H7 (cell line): ENCODE measurements around the gene FERMT2. TPM values are rescaled to one million over a fixed set of nuclear protein-coding genes. Genes with fewer than 3 reads are reported as not detected.
"Not testable (repeated sequence)": the region's sequence is repeated elsewhere in the genome, so short reads cannot be mapped to it uniquely, and the experiment has no call there.

ENCODE experiments used
- DNase-seq: peaks from one replicate; pipeline ENCODE4 v3.0.0; 2012
- H3K27me3 ChIP-seq: 2 replicates; pipeline ENCODE4 v1.6.0; 2011; ENCODE audit warnings: mild to moderate bottlenecking, low read length; ENCODE audit not compliant: control insufficient read depth, insufficient read depth
- H3K36me3 ChIP-seq: replicated peaks from 2 replicates; pipeline ENCODE4 v1.5.1; 2011; ENCODE audit warnings: low read length; ENCODE audit not compliant: control insufficient read depth, insufficient read depth
- H3K4me3 ChIP-seq: 2 replicates; pipeline ENCODE4 v1.5.1; 2011; ENCODE audit warnings: low read depth, mild to moderate bottlenecking, control low read depth, low read length, moderate library complexity; ENCODE audit not compliant: insufficient read depth
- total RNA-seq: library from RNA; depleted of rRNA; stranded (reverse); fragments of >200 nt; shearing (Covaris generic); gene quantifications from 2 replicates; pipeline ENCODE4 v1.2.3, GENCODE V29; 2014

The FERMT2 gene
- total RNA-seq, 1 experiment from 2014 or later, result 150 TPM

GRCh38 chr14:52926953-52927352 is 23.9 kb downstream of the FERMT2 start:
- H3K27me3 ChIP-seq, result no peaks in the 10 kb centered on the region
- no peak for DNase-seq
- no peaks in the 10 kb centered on the region for H3K36me3 ChIP-seq
- no peak overlapping the region for H3K4me3 ChIP-seq

- Histone ChIP-seq H3K36me3 (peaks cover under 1% of the 10 kb centered on the region; the same call in 1 of the 2 replicates), H3K4me3 (no peak overlapping the region), H3K27me3 (no peaks in the 10 kb centered on the region)
- no peak for DNase-seq
Measured at GRCh38 chr14:52923902-52924575, 26.8 kb downstream of the FERMT2 start.

DNA sequence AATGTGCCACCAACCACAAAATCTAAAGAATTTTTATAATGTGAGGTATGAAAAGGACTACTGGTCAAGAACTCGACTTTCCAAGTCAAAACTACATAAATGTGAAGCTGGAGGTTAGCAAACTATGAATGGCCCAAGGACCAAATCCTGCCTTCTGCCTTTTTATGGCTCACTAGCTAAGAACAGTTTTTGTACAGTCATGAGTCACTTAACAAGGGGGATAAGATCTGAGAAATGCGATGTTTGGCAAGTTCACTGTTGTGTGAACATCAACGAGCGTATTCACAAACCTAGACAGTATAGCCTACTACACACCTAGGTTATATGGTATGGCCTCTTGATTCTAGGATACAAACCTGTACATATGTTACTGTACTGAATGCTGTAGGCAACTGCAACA is 28.2 kb downstream of the FERMT2 start:
- H3K4me3 ChIP-seq, result no peak overlapping the region

DNA sequence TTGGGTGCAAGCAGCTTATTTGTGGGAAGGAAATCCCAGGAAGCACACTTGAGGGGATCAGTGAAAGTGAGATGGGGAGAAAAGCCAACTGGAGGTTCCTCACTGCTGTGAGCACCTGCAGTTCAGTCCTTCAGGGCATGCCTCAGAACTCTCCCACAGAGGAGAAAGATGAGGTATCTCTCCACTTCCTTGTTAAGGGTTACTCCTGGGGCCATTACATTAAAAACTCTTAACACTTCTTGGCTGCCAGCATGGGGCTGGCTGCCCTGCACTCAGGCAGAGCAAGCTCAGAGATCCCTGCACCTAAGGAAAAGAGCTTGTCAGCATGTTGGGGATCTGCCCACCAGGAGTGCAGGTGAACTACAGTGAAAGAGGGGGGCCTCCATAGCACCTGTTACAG is 28.8 kb downstream of the FERMT2 start:
- Histone ChIP-seq H3K4me3 (no peak overlapping the region), H3K36me3 (peaks cover 2% of the 10 kb centered on the region; the same call in 1 of the 2 replicates), H3K27me3 (no peaks in the 10 kb centered on the region)
- no peak for DNase-seq

More for the DNA sequence above, 28.2 kb downstream of the FERMT2 start:
- no peaks in the 10 kb centered on the region for H3K27me3 ChIP-seq
- no peak for DNase-seq
- H3K36me3 ChIP-seq, result peaks cover 2% of the 10 kb centered on the region; the same call in 1 of the 2 replicates

DNA sequence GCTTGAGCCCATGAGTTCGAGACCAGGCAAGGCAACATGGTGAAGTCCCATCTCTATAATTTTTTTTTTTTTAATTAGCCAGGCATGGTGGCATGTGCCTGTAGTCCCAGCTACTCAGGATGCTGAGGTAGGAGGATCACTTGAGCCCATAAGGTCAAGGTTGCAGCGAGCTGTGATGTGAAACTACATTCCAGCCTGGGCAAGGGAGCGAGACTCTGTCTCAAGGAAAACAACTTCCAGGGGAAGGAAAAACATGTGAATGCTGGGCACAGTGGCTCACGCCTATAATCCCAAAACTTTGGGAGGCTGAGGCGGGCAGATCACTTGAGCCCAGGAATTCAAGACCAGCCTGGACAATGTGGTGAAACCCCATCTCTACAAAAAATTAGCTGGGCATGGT is 30.4 kb downstream of the FERMT2 start:
- H3K27me3 ChIP-seq, H3K36me3 ChIP-seq, H3K4me3 ChIP-seq, DNase-seq: not testable (repeated sequence)

GRCh38 chr14:52919971-52920370 is 30.9 kb downstream of the FERMT2 start:
- no peak overlapping the region for H3K4me3 ChIP-seq
- H3K36me3 ChIP-seq, result peaks cover 4% of the 10 kb centered on the region; the same call in 1 of the 2 replicates
- DNase-seq, result no peak
- no peaks in the 10 kb centered on the region for H3K27me3 ChIP-seq

- DNase-seq, result no peak
- no peak overlapping the region for H3K4me3 ChIP-seq
- no peaks in the 10 kb centered on the region for H3K27me3 ChIP-seq
- H3K36me3 ChIP-seq, result peaks cover 4% of the 10 kb centered on the region; the same call in 1 of the 2 replicates
Measured at GRCh38 chr14:52918486-52918885, 32.4 kb downstream of the FERMT2 start.

DNA sequence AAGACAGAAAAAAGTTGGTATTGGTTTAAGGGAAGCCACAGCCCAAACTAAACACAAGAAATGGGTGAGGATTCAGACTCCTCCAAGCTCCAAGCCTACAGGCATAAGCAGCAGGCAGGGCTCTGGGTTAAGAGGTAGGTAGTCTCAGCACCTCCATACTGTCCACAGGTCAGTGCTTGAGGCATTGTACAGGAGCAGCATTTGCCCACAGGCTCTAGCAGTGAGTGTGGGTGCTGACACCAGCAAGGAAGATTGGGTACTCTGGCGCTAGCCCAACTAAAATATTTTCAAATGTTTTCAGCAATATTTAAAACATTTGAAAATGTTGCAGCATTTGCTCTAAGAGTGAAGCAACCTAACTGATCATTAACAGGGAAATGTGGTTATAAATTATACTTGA is 33.1 kb downstream of the FERMT2 start:
- no peak overlapping the region for H3K4me3 ChIP-seq
- no peak for DNase-seq
- peaks cover 4% of the 10 kb centered on the region; the same call in 1 of the 2 replicates for H3K36me3 ChIP-seq
- H3K27me3 ChIP-seq, result no peaks in the 10 kb centered on the region

DNA sequence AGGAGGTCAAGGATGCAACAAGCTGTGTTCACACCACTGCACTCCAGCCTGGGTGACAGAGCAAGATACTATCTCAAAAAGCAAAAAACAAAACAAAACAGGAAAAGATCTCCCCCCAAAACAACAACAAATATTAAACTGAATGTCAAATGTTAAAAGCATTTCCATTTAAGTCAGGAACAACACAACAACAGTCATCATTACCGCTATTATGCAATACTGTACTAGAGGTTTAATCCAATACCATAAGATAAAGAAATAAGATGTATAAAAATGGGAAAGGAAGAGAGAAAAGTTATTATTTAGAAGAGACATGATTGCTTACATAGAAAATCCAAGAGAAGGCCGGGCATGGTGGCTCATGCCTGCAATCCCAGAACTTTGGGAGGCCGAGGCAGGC is 36.6 kb downstream of the FERMT2 start:
- Histone ChIP-seq H3K36me3 (peaks cover 4% of the 10 kb centered on the region; the same call in 1 of the 2 replicates), H3K27me3 (no peaks in the 10 kb centered on the region), H3K4me3 (no peak overlapping the region)
- no peak for DNase-seq

- no peak overlapping the region for H3K4me3 ChIP-seq
- peaks cover 2% of the 10 kb centered on the region; the same call in 1 of the 2 replicates for H3K36me3 ChIP-seq
- DNase-seq, result no peak
- no peaks in the 10 kb centered on the region for H3K27me3 ChIP-seq
Measured at GRCh38 chr14:52913271-52913670, 37.6 kb downstream of the FERMT2 start.

DNA sequence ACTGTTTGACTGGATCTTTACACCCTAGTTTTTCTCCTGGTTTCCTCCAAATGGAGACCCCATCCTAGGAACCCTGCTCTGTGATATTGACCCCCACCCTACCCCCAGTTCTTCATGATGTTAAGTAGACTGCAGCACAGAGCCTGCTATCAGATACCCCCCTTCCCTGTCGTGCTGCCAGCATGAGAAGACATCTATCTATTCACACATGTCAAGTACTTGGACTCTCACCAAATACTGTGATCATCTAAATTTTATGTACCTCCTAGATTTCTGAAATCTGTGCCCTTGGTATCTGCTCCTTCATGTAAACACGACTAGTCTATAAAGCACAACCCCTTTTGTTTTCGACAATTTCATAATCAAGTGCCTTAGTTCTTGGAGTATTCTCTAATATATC is 38.9 kb downstream of the FERMT2 start:
- H3K27me3 ChIP-seq, result no peaks in the 10 kb centered on the region
- H3K36me3 ChIP-seq, result peaks cover 2% of the 10 kb centered on the region; the same call in 1 of the 2 replicates
- H3K4me3 ChIP-seq, result no peak overlapping the region

GRCh38 chr14:52910572-52910971 is 40.3 kb downstream of the FERMT2 start:
- no peak for DNase-seq
- Histone ChIP-seq H3K27me3 (no peaks in the 10 kb centered on the region), H3K4me3 (no peak overlapping the region), H3K36me3 (no peaks in the 10 kb centered on the region)

More for the DNA sequence above, 38.9 kb downstream of the FERMT2 start:
- no peak for DNase-seq

- Histone ChIP-seq H3K27me3 (no peaks in the 10 kb centered on the region), H3K36me3 (no peaks in the 10 kb centered on the region), H3K4me3 (no peak overlapping the region)
- DNase-seq, result no peak
Measured at GRCh38 chr14:52907949-52908348, 42.9 kb downstream of the FERMT2 start.

GRCh38 chr14:52906141-52906601 is 44.7 kb downstream of the FERMT2 start:
- H3K36me3 ChIP-seq, result no peaks in the 10 kb centered on the region
- no peak overlapping the region for H3K4me3 ChIP-seq
- DNase-seq, result no peak
- no peaks in the 10 kb centered on the region for H3K27me3 ChIP-seq

DNA sequence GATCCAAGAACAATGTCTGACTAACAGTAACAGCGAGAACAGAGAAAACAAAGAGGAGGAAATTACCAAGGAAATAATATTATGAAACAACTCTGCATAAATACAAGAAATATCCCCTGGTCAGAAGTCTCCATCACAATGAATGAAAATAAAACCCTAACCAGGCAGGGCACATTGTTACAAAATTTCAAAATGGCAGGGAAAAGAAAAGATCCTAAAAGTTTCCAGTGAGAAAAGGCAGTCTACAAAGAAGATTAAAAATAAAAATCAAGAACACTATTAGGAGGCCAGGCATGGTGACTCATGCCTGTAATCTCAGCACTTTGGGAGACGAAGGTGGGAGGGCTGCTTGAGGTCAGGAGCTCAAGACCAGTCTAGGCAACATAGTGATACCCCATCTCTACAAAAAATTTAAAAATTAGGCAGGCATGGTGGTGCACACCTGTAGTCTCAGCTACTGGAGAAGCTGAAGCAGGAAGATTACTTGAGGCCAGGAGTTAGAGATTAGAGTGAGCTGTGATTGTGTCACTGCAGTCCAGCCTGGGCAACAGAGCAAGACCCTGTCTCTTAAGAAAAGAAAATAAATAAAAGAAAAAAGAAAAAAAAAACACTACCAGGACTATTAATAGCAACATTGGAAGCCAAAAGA is 47.8 kb downstream of the FERMT2 start:
- no peaks in the 10 kb centered on the region for H3K36me3 ChIP-seq

More for the DNA sequence above, 47.8 kb downstream of the FERMT2 start:
- no peak for DNase-seq
- Histone ChIP-seq H3K27me3 (no peaks in the 10 kb centered on the region), H3K4me3 (no peak overlapping the region)
